Non-pigmented ciliary epithelial cell (primary cell): ENCODE data around the gene LILRA1.
"Not testable (repeated sequence)": the region's sequence is repeated elsewhere in the genome, so short reads cannot be mapped to it uniquely, and the experiment has no call there.

ENCODE experiments used
- DNase-seq: peaks from one replicate; pipeline ENCODE4 v3.0.0-alpha.2; 2010; ENCODE audit warnings: low read depth

The LILRA1 gene

GRCh38 chr19:54593445-54593844 lies at the start of gene LILRA1:
TSS of gene LILRA1 (plus strand) at chr19:54593632. CDS start at chr19:54594245, 613 bp downstream.
- DNase-seq = not testable (repeated sequence)

GRCh38 chr19:54548806-54549205 lies 44.6 kb upstream of the LILRA1 start:
- no peak for DNase-seq

DNA sequence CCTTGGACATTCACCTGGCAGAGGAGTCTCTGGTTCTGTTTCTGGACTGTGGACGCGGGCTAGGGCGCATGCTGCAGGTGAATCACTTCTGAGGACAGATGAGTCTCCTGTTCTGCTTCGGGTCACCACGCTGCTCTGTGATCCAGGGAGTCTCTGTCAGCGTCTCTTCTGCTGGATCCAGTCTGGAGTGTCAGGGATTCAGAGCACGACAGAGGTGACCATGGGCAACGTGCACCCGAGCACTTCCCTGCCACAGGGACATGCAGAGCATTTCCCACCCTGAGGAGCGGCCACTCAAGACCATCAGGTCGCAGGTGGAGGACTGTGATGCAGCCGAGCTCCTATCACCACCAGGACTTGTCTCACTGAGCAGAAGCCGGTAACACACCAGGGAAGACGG lies 44.2 kb upstream of the LILRA1 start:
- DNase-seq = no peak

GRCh38 chr19:54551293-54551692 lies 42.1 kb upstream of the LILRA1 start:
- DNase-seq = no peak

DNA sequence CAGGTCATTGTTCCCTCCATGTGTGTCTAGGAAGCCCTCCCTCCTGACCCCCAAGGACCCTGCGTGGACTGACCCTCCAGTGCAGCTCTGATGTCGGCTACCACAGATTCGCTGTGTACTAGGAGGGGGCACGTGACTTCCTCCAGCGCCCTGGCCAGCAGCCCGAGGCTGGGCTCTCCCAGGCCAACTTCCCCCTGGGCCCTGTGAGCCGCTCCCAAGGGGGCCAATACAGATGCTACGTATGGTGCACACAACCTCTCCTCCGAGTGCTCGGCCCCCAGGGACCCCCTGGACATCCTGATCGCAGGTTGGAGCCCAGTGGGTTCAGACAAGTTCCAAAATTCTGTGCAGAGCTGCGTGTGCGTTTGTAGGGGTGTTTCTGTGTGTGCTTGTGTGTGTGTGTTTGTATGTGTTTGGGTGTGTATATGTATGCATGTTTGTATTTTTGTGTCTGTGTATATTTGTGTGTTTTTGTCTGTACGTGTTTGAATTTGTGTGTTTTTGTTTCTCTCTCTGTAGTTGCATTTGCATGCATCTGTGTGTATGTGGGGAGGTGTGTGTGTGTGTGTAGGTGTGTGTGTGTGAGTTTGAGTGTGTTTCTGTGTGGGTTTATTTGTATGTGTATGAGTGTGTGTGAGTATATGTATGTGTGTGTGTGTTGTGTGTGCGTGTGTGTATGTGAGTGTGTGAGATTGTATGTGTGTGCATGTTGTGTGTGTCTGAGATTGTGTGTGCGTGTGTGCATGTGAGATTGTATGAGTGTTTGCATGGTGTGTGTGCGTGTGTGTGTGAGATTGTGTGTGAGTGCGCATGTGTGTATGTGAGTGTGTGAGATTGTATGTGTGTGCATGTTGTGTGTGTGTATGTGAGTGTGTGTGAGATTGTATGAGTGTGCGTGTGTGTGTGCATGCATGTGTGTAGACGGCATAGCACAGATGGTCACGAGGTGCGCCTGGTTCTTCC lies 41.2 kb upstream of the LILRA1 start:
- DNase-seq = no peak

DNA sequence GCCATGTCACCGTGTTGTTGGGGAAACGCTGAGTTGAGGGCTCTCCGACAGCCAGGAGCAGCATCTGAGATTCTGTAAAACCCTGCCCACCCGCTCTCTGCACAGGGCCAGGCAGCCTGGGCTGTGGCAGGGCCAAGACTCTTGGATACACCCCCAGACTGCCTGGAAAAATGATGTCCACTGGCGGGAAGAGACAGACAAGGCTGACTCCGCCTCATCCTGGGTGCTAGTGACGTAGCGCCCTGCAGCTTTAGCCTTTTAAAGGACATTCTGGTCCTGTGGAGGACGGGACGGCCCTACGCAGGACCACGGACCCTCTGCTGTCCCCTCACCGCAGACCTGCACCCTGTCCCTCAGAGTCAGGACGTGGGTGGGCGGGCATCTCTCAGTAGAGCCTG lies 40.5 kb upstream of the LILRA1 start:
- no peak for DNase-seq

- no peak for DNase-seq
Observed at GRCh38 chr19:54554006-54554405, 39.4 kb upstream of the LILRA1 start.

DNA sequence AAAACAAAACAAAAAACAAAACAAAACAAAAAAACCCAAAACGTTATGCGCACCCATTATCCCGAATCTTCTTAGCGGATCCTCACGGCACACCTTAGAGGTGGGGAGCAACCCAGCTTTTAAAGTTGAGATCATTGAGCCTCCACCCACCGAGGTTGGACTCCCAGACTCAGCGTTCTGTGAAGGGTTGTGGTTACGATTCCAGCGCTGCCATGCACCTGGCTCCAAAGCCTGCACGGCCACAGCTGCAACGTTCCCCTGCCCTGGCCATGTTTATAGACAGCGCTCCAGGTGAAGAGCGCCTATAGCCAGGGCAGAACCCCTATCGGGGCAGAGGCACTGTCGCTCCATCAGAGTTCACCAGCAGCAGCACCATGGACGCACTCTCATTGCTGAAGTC lies 38.5 kb upstream of the LILRA1 start:
- no peak for DNase-seq

DNA sequence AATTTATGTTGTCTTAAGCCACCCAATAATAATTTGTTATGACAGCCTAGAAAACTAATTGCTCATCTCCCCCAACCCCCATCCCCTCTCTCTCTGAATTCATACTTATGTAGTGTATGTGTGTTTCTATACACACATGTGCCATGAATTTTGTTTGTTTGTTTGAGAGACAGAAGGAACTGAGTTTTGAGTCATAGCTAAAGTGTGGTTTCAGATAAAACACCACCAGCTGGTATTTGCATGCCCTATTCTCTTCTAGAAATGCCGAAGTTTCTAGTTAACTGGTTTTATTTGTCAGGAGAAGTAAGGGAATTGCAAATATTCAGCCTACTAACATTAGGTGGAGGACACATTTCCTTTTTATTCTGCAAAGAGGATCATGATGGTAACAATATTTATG lies 37.2 kb upstream of the LILRA1 start:
- DNase-seq = no peak

DNA sequence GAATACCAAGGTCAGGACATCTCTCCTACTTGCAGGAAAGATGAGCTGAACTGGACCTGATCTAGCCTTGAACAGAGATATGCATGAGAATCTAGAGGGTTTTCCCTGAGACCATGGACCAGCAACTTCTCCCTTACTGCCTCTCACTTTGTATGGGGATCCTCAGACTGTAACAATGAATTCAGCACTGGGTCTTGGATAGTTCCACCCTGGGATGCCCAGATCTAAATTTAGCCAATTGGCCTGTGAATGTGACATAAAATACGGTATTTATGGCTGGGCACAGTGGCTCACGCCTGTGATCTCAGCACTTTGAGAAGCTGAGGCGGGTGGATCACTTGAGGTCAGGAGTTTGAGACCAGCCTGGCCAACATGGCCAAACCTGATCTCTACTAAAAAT lies 35.1 kb upstream of the LILRA1 start:
- no peak for DNase-seq

- DNase-seq = no peak
Observed at GRCh38 chr19:54560881-54561385, 32.5 kb upstream of the LILRA1 start.

DNA sequence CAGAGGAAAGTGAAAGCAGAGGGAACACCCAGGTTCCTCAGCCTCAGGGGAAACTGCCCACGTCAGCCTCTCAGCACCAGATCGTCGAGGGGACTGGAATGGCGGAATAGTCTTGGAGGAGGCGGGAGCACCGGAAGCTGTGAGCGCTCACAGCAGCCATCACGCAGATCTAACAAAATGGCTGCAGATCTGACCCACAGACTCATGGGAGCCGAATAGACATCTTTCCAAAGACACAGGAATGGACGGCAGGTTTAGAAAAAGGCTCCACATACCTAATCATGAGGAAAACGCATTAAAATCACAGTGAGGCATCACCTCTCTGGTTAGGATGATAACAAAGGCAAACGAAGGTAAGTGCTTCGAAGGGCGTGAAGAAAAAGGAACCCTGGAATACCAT lies 31.6 kb upstream of the LILRA1 start:
- no peak for DNase-seq

GRCh38 chr19:54563206-54563605 lies 30.2 kb upstream of the LILRA1 start:
- not testable (repeated sequence) for DNase-seq

GRCh38 chr19:54570316-54570715 lies 23.1 kb upstream of the LILRA1 start:
- no peak for DNase-seq

DNA sequence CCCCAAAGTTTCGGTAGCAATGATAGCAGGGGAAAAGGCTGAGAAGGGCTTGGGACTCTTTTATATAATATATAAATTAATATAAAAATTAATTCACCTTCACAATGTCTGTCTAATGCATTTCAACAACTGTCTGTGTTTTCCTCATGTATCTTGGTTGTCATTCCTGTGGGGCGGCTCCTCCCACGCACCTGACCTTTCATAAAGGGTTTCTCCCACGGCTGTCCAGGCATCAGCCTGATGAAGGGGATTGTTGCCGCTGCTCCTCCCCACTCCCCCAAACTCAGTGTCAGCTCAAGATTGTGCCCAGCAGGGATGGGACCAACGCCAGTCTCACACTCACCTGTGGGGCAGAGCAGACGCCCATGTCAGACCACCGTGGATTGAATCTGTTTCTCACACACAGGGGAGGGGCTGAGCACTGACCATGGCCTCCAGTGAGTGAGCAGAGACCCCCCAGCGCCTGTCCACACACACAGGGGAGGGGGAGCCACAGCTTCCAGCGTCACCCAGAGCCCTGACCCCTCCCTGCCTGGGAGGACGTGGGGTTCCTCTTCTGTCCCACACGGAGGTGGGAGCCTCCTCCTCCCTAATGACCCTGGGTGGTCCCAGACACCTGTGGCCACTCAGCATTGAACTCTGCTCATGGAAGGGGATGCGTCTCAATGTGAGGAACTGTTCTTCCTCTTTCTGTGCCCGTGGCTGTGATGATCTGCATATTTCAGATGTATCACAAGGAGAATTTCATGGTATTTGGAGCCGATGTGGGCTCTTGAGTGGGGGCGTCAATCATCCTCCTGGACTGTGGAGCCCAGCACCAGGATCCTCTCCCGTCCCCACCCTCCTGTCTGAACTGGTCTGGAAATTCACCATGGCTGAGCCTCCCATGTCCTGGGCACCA lies 21.5 kb upstream of the LILRA1 start:
- DNase-seq = not testable (repeated sequence)

DNA sequence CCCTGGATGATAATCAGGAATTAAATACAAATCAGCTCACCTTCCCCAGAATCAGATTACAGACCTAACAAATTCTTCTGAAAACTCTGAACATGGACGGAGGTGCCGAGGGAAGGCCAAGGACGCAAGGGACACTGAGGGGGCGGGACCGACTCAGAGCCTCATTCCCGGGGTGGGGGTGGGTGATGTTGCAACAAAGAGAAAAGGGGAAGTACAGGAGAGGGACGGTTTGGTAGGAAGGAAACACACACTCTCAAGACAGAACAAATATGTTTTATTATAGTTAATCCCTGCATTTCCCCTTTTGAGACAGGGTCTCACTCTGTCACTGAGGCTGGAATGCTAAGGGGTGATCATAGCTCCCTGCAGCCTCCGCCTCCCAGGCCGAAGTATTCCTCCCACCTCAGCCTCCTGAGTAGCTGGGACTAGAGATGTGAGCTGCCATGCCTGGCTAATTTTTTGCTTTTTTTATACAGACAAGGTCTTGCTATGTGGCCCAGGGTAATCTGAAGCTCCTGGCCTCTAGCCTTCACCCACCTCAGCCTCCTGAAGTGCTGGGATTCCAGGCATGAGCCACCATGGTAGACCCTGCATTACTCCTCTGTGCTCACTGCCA lies 20.6 kb upstream of the LILRA1 start:
- no peak for DNase-seq

DNA sequence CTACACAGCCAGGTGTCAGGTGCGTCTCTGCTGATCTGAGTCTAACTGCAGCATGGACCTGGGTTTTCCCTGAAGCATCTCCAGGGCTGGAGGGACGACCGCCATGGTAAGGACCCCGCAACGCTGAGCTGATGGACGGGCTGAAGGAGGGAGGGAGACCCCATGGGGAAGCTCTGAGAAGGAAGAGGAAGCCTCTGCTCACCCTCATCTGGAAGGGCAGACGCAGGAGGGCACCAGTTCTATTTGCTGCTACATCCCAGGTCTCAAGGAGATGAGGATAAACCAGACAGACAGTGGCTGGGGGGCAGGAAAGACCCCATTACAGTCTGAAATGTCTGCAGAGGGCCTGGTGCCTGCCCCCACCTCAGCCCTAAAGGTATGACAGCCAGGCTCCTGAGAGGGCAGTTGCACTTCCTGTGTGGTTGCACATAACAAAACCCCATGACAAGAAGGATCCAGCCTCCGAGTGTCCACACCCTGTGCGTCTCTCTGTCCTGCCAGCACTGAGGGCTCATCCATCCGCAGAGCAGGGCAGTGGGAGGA lies 20.0 kb upstream of the LILRA1 start, which contains the start of gene LILRA2:
Gene LILRA2, plus strand, starts transcription at position 461 of the 543 bp plus-strand sequence. CDS start 89 bp downstream, outside the sequence.
- no peak for DNase-seq

DNA sequence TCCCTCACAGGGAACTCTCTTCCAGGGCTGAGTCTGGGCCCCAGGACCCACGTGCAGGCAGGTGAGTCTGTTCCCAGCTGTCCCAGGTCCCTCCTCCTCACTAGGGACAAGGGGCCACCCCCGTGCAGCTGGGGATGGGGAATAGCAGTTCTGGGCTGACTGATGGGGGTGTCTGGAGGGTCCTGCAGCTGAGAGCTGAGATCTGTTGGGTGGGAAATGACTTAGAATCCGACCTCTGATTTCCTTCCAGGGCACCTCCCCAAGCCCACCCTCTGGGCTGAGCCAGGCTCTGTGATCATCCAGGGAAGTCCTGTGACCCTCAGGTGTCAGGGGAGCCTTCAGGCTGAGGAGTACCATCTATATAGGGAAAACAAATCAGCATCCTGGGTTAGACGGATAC lies 19.4 kb upstream of the LILRA1 start:
- DNase-seq = no peak

- no peak for DNase-seq
Observed at GRCh38 chr19:54574527-54575056, 18.8 kb upstream of the LILRA1 start.

DNA sequence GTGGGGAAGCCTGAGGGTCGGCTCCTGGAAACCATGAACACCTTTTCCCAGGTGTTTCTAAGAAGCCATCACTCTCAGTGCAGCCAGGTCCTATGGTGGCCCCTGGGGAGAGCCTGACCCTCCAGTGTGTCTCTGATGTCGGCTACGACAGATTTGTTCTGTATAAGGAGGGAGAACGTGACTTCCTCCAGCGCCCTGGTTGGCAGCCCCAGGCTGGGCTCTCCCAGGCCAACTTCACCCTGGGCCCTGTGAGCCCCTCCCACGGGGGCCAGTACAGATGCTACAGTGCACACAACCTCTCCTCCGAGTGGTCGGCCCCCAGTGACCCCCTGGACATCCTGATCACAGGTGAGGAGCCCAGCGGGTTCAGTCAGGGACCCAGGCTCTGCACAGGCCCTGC lies 18.2 kb upstream of the LILRA1 start:
- DNase-seq = not testable (repeated sequence)

- no peak for DNase-seq
Observed at GRCh38 chr19:54576411-54576976, 16.9 kb upstream of the LILRA1 start.
